BE2C (cell line): ENCODE measurements around the gene PRPF6.
"Not testable (repeated sequence)": the region's sequence is repeated elsewhere in the genome, so short reads cannot be mapped to it uniquely, and the experiment has no call there.

Experiments
- DNase-seq: peaks from one replicate; pipeline ENCODE4 v3.0.0-alpha.2; 2020
- H3K27me3 ChIP-seq: fragments of 250-450 bp; sonication (Bioruptor Pico); 2 replicates; pipeline ENCODE4 v1.5.1; 2020; ENCODE audit warnings: mild to moderate bottlenecking
- H3K36me3 ChIP-seq: fragments of 250-450 bp; sonication (Bioruptor Pico); 2 replicates; pipeline ENCODE4 v1.5.1; 2020; ENCODE audit warnings: mild to moderate bottlenecking
- H3K4me1 ChIP-seq: fragments of 250-450 bp; sonication (Bioruptor Pico); 2 replicates; pipeline ENCODE4 v1.5.1; 2020
- H3K4me3 ChIP-seq: 2 replicates; pipeline ENCODE4 v1.5.1; 2011; ENCODE audit warnings: low read depth, low read length
- H3K9me3 ChIP-seq: fragments of 250-450 bp; sonication (Bioruptor Pico); 2 replicates; pipeline ENCODE4 v1.5.1; 2020
- TF ChIP-seq, protein P1 (sequence below): IDR thresholded peaks from 2 replicates; pipeline ENCODE4 v1.5.1; 2012; ENCODE audit warnings: mild to moderate bottlenecking, low read depth, low read length

The PRPF6 gene

DNA sequence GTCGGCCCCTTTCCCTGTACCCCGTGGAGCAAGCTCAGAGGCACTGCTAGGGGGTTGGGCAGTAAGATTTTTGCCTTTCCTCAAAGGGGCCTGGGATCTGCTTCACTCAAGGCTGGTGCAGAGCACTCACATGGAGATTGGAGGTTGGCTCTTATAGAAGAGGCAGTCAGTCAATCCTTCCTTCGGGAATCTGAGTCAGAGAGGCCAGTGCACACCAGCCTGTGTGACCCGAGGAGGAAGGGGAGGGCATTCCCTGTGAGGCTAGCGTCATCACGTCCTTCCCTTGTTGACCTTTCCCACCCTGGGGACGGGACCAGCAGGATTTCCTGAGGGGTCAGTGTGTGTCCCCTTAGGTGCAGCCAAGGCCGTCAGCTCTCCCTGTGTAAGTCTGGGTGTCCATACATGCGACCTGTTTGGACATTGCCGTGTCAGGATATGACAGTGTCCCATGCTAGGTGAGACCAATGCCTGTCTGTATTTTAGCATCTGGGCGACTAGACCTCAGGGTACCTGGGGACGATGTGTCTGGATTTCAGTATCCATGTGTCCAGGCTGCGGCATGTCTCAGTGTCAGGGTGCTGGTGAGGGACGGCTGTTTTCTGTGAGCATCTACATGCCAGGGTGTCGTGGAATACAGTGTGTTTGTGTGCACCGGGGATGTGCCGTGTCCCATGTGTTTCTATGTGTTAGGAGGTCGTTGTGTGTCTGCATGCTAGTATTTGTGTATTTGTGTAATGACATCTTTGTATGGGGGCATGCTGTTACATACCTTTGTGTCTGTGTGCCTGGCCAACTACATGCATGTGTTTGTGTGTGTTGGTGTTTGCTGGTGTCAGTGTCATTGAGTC is 8.4 kb upstream of the PRPF6 start:
- TF ChIP-seq, protein P1, sequence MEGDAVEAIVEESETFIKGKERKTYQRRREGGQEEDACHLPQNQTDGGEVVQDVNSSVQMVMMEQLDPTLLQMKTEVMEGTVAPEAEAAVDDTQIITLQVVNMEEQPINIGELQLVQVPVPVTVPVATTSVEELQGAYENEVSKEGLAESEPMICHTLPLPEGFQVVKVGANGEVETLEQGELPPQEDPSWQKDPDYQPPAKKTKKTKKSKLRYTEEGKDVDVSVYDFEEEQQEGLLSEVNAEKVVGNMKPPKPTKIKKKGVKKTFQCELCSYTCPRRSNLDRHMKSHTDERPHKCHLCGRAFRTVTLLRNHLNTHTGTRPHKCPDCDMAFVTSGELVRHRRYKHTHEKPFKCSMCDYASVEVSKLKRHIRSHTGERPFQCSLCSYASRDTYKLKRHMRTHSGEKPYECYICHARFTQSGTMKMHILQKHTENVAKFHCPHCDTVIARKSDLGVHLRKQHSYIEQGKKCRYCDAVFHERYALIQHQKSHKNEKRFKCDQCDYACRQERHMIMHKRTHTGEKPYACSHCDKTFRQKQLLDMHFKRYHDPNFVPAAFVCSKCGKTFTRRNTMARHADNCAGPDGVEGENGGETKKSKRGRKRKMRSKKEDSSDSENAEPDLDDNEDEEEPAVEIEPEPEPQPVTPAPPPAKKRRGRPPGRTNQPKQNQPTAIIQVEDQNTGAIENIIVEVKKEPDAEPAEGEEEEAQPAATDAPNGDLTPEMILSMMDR: no peak
- H3K4me1 ChIP-seq: no peaks in the 10 kb centered on the region
- no peak for DNase-seq
- no peaks in the 10 kb centered on the region for H3K9me3 ChIP-seq
- no peaks in the 10 kb centered on the region for H3K27me3 ChIP-seq
- no peaks in the 10 kb centered on the region; the same call in 1 of the 2 replicates for H3K36me3 ChIP-seq
- H3K4me3 ChIP-seq: no peak overlapping the region

DNA sequence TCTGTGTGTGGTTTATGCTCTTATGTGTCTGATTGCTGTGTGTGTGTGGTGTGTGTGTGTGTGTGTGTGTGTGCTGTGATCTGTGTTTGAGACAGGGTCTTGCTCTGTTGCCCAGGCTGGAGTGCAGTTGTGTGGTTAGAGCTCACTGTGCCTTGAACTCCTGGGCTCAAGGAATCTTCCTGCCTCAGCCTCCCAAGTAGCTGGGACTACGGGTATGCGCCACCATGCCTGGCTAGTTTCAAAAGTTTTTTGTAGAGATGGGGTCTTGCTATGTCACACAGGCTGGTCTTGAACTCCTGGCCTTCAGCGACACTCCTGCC is 7.8 kb upstream of the PRPF6 start:
- DNase-seq: no peak
- H3K27me3 ChIP-seq: no peaks in the 10 kb centered on the region
- H3K4me3 ChIP-seq: no peak overlapping the region; the same call in 1 of the 2 replicates
- H3K4me1 ChIP-seq: no peaks in the 10 kb centered on the region
- no peaks in the 10 kb centered on the region; the same call in 1 of the 2 replicates for H3K36me3 ChIP-seq
- TF ChIP-seq, protein P1: no peak
- H3K9me3 ChIP-seq: no peaks in the 10 kb centered on the region

- Histone ChIP-seq H3K36me3 (no peaks in the 10 kb centered on the region), H3K9me3 (no peaks in the 10 kb centered on the region), H3K4me1 (peaks cover 4% of the 10 kb centered on the region; the same call in 1 of the 2 replicates), H3K27me3 (no peaks in the 10 kb centered on the region), H3K4me3 (peak overlapping the region; percentile 57)
- DNase-seq: peak; percentile 94
- TF ChIP-seq, protein P1: peak; percentile 98
Measured at GRCh38 chr20:63973636-63974401, 7.1 kb upstream of the PRPF6 start.

DNA sequence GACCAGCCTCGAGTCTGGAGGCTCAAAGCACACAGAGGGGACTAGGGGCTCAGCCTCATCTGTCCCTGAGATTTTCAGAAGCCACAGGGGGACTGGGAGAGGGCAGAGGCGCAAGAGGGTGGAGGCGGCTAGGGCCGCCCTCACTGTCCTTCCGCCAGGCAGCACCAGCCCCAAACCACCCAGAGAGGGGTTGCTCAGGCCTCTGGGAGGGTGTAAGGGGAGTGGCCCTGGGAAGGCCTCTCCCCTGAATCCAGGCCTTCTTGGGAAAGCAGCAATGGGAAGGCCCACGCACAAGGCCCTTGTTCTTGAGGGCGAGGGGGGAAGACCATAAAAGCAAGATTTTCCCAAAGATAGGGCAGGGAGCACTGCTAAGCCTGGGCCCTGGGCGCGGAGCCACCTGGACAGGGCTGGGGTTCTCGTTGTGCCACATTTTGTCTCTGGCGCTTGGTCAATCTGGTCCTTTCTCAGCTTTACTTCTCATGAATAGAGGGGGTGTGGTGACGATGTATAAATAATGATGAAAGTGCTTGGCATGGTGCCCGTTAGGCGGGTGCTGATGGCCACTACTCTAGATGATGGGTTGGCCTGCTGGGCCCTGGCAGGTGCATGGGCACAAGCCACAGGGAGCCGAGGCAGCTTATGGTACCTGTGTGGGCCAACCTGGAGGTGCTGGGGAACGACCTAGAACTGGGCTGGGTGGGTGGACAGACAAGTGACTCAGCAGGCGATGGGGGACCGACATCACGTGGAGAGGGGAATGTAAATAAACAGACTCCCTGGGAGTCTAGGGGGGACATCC is 6.3 kb upstream of the PRPF6 start:
- DNase-seq: no peak
- no peak overlapping the region for H3K4me3 ChIP-seq
- H3K36me3 ChIP-seq: no peaks in the 10 kb centered on the region
- H3K27me3 ChIP-seq: no peaks in the 10 kb centered on the region
- H3K4me1 ChIP-seq: peaks cover 4% of the 10 kb centered on the region; the same call in 1 of the 2 replicates
- H3K9me3 ChIP-seq: no peaks in the 10 kb centered on the region
- TF ChIP-seq, protein P1: no peak

- not testable (repeated sequence) for DNase-seq, H3K4me3 ChIP-seq, H3K9me3 ChIP-seq, H3K36me3 ChIP-seq, H3K27me3 ChIP-seq
- peaks cover 12% of the 10 kb centered on the region for H3K4me1 ChIP-seq
Measured at GRCh38 chr20:63976511-63976910, 4.4 kb upstream of the PRPF6 start.

DNA sequence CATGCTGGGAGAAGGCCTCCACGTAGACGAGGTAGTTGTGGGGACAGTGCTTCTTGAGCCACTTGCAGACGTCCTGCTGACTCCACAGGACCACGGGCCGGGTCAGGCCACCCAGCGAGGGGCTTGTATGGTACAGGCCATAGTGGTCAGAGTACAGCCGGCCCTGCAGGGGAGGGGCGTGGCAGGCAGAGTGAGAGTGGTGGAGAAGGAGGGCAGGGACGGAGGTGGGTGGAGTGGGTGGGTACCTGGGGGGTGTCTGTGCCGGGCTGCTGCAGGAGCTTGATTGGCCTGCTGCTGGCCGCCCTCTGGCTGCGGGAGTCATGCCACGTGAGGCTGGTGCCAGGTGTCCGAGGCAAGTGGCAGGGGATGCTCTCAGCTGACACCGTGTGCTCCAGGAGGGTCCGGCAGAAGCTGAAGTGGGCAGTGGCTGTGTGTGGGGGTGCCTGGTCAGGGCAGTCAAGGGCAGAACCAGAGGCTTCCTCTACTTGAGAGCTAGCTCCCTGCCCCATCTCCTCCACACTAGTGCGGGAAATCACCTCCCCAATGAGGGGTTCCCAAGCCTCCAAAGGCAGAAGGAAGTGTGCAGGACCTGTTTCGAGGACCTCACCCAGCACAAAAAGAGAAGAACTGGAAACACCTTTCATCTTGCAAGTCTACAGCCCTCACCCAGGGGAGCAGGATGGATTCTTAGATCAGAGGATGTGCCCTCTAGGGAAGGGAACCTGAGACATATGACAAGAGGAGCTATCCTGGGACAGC is 3.8 kb upstream of the PRPF6 start:
- H3K9me3 ChIP-seq: no peaks in the 10 kb centered on the region
- DNase-seq: no peak
- TF ChIP-seq, protein P1: no peak
- no peaks in the 10 kb centered on the region for H3K27me3 ChIP-seq
- H3K4me3 ChIP-seq: no peak overlapping the region
- no peaks in the 10 kb centered on the region for H3K36me3 ChIP-seq
- peaks cover 12% of the 10 kb centered on the region for H3K4me1 ChIP-seq
